HEK293T (cell line): ENCODE measurements around the gene ETV3L.

Source experiments
- FOXK2 ChIP-seq: fragments of 450-650 bp; IDR thresholded peaks from 2 replicates; pipeline ENCODE4 v1.6.1; 2016; ENCODE audit warnings: mild to moderate bottlenecking
- SP1 ChIP-seq: fragments of 450-650 bp; IDR thresholded peaks from 2 replicates; pipeline ENCODE4 v1.6.1; 2017
- SUZ12 ChIP-seq: fragments of 450-650 bp; IDR thresholded peaks from 2 replicates; pipeline ENCODE4 v1.6.1; 2016; ENCODE audit warnings: mild to moderate bottlenecking

DNA sequence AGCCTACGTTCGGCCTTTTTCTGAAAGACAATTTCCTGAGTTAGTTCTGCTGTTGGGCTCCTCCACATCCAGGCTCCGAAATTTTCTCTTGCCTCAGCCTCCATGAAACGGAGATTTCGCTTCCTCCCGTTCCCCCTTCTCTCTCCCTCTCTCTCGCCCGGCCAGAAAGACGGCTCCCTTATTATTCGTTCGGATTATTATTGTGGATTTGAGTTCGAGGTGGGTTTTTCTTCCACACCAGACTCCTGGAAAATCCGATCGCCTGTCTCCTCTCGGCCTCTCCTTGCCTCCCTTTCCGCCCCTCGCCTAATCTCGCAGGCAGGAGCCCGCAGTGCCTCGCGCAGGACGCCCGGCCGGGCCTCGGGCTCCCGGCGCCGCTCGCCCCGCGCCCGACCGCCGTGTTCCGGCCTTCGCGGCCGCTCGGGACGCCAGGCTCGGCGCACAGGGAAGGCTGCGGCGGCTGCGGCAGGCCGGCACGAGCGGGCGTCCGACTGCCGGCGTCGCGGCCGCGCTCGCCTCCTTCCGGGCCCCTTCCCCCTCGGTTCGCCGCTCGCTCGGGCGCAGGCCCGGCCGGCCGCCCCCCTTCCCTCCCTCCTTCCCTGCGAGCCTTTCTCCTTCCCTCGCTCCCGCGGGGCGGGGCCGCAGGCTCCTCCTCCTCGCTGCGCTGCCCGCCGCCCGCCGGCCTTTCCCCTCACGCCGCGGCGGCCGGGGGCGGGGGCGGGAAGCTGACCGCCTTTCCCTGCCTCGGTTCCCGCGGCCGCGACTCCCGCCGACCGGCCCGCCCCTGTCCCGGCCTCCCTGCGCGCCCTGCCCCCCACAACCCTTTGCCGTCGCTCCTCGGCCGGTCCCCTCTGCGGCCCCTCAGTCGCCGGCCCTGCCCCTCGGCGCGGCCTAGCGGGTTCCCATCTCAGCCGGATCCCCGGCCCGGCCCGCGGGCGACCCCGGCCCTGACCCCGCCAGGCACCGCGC is 54.1 kb downstream of the ETV3L start, which contains the start of gene ARHGEF11:
- TF ChIP-seq SP1 (no peak), SUZ12 (no peak), FOXK2 (no peak)
